A673 (cell line): ENCODE results near the gene FAM151B. TPM values are rescaled to one million over a fixed set of nuclear protein-coding genes. Genes with fewer than 3 reads are reported as not detected.
"Not testable (repeated sequence)": the region's sequence is repeated elsewhere in the genome, so short reads cannot be mapped to it uniquely, and the experiment has no call there.

Source experiments
- BruUV-seq: library from RNA; stranded (reverse); fragments of 400-500 nt; replicated peaks from 2 replicates; lab custom pipeline; 2021; lab: Mats Ljungman, UMichigan
- CTCF ChIA-PET: fragments of 300-600 bp; sonication (Branson Sonifier 250); formaldehyde crosslinking; loops from one replicate; lab custom pipeline; 2022; ENCODE audit warnings: antibody characterized with exemption; lab: Charles Lee
- POLR2A ChIA-PET: fragments of 300-600 bp; sonication (Branson Sonifier 250); formaldehyde crosslinking; loops from one replicate; lab custom pipeline; 2022; ENCODE audit warnings: antibody characterized with exemption; ENCODE audit not compliant: low non-redundant PET; lab: Charles Lee
- DNase-seq: peaks from one replicate; pipeline ENCODE4 v3.0.0-alpha.2; 2015; ENCODE audit warnings: low spot score
- H3K27ac ChIP-seq: fragments of 200-600 bp; sonication (generic); 2 replicates; pipeline ENCODE4 v1.5.1; 2016; ENCODE audit warnings: mixed run types, low read depth, mild to moderate bottlenecking, mixed read lengths, antibody characterized with exemption, low read length; ENCODE audit not compliant: poor library complexity, severe bottlenecking
- H3K27me3 ChIP-seq: fragments of 200-600 bp; sonication (generic); replicated peaks from 2 replicates; pipeline ENCODE4 v1.6.1; 2017; ENCODE audit warnings: mixed run types, low read depth, mild to moderate bottlenecking, mixed read lengths, antibody characterized with exemption, low read length; ENCODE audit not compliant: insufficient read depth, poor library complexity
- H3K36me3 ChIP-seq: fragments of 200-600 bp; sonication (generic); 2 replicates; pipeline ENCODE4 v1.6.1; 2016; ENCODE audit warnings: mixed run types, mild to moderate bottlenecking, mixed read lengths, antibody characterized with exemption, low read length; ENCODE audit not compliant: insufficient read depth, poor library complexity, severe bottlenecking
- H3K4me1 ChIP-seq: fragments of 200-600 bp; sonication (generic); 2 replicates; pipeline ENCODE4 v1.6.1; 2017; ENCODE audit warnings: mixed run types, mild to moderate bottlenecking, mixed read lengths, antibody characterized with exemption, low read length; ENCODE audit not compliant: insufficient read depth, poor library complexity, severe bottlenecking
- H3K4me3 ChIP-seq: fragments of 200-600 bp; sonication (generic); 2 replicates; pipeline ENCODE4 v1.5.1; 2016; ENCODE audit warnings: low read depth, mixed run types, mild to moderate bottlenecking, mixed read lengths, low read length; ENCODE audit not compliant: poor library complexity, severe bottlenecking
- H3K9me3 ChIP-seq: fragments of 200-600 bp; sonication (generic); 2 replicates; pipeline ENCODE4 v1.6.1; 2016; ENCODE audit warnings: mixed run types, low read depth, mild to moderate bottlenecking, mixed read lengths, antibody characterized with exemption, low read length; ENCODE audit not compliant: poor library complexity, severe bottlenecking
- CTCF ChIP-seq: fragments of 300-800, 200-600 bp; sonication (generic); conservative IDR thresholded peaks from 2 replicates; pipeline ENCODE4 v1.5.1; 2017; ENCODE audit warnings: low read depth, mild to moderate bottlenecking, antibody characterized with exemption, low read length, moderate library complexity, mixed read lengths
- EZH2 ChIP-seq: fragments of 200-600 bp; sonication (generic); IDR thresholded peaks from 2 replicates; pipeline ENCODE4 v1.6.1; 2017; ENCODE audit warnings: borderline replicate concordance, low read depth, mild to moderate bottlenecking, mixed read lengths, antibody characterized with exemption, low read length; ENCODE audit not compliant: poor library complexity, severe bottlenecking
- intact Hi-C: fragments of 100-400 bp; cut with micrococcal nuclease; formaldehyde crosslinking; loops from one replicate; pipeline ENCODE4 v1.10.0; 2022; ENCODE audit not compliant: unreplicated experiment
- total RNA-seq: library from RNA; stranded (reverse); gene quantifications from 2 replicates; pipeline ENCODE4 v1.2.3, GENCODE V29; 2021

The FAM151B gene
- total RNA-seq, 1 experiment from 2014 or later = 4.0 TPM

DNA sequence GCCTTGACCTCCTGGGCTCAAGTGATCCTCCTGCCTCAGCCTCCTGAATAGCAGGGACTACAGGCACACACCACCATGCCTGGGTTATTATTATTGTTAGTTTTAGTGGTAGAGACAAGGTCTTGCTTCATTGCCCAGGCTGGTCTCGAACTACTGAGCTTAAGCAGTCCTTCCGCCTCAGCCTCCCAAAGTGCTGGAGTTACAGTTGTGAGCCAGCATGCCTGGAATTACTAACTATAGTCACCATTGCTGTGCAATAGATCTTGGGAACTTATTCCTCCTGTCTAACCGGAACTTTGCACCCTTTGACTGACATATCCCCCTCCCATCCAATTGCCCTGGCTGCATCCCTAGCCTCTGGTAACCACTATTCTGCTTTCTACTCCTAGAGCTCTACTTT, 3.4 kb downstream of the FAM151B start:
- intact Hi-C loops = no loop called here

DNA sequence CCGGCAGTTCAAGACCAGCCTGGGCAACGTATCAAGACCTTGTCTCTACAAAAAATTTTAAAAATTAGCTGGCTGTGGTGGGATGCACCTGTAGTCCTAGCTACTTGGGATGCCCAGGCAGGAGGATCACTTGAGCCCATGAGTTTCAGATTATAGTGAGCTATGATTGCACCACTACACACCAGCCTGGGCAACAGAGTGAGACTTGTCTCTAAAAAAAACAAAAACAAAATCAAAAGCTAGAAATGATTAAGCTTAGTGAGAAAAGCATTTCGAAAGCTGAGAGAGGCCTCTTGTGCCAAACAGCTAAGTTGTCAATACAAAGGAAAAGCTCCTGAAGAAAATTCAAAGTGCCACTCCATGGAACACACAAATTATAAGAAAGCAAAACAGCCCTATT, 4.8 kb downstream of the FAM151B start:
- BruUV-seq = no TSS peak
- POLR2A ChIA-PET = no interaction called here
- CTCF ChIA-PET = interaction anchor here (0.5 kb wide), 1 partner anchor 1675 kb away, joined by 3 read pairs; no protein-coding TSS in a partner anchor
- Histone ChIP-seq H3K36me3 (no peaks in the 10 kb centered on the region), H3K27ac (no peak overlapping the region), H3K9me3 (no peaks in the 10 kb centered on the region), H3K4me3 (no peak overlapping the region), H3K4me1 (no peaks in the 10 kb centered on the region), H3K27me3 (no peaks in the 10 kb centered on the region)
- intact Hi-C loops = no loop called here
- DNase-seq = no peak
- TF ChIP-seq EZH2 (no peak), CTCF (no peak)

More for the DNA sequence above, 3.4 kb downstream of the FAM151B start:
- no peak for TF ChIP-seq CTCF
- no peak for TF ChIP-seq EZH2
- no peaks in the 10 kb centered on the region for H3K27me3 ChIP-seq
- no peak overlapping the region for H3K27ac ChIP-seq
- no peak overlapping the region for H3K4me3 ChIP-seq
- BruUV-seq = no TSS peak
- H3K4me1 ChIP-seq = no peaks in the 10 kb centered on the region
- POLR2A ChIA-PET = no interaction called here
- CTCF ChIA-PET = no interaction called here
- no peaks in the 10 kb centered on the region for H3K36me3 ChIP-seq
- H3K9me3 ChIP-seq = no peaks in the 10 kb centered on the region
- no peak for DNase-seq

DNA sequence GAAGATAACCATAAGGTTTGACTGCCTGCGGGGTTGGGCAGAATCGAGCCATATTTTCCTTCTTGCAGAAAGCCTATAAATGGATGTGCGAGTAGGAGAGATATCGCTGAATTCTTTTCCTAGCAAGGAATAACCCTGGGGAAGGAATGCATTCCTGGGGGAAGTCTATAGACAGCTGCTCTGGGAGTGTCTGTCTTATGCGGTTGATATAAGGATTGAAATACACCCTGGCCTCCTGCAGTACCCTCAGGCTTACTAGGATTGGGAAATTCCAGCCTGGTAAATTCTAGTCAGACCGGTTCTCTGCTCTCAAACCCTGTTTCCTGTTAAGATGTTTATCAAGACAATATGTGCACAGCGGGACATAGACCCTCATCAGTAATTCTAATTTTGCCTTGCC, 5.5 kb downstream of the FAM151B start:
- intact Hi-C loops, H3K4me3 ChIP-seq: not testable (repeated sequence)

DNA sequence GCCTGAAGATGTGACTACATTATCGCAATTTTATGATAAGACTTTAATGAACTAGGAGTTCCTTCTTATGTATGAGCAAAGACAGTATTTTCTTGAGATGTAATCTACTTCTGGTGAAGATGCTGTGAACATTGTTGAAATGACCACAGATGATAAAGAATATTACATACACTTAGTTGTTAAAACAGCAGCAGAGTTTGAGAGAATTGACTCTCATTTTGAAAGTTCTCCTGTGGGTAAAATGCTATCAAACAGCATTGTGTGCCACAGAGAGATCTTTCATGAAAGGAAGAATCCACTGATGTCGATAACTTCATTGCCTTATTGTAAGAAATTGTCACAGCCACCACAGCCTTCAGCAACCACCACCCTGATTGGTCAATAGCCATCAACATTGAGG, 8.0 kb downstream of the FAM151B start:
- no peaks in the 10 kb centered on the region for H3K36me3 ChIP-seq
- no peaks in the 10 kb centered on the region for H3K27me3 ChIP-seq
- POLR2A ChIA-PET = no interaction called here
- no peak for DNase-seq
- CTCF ChIA-PET = no interaction called here
- H3K4me3 ChIP-seq = no peak overlapping the region
- intact Hi-C loops = no loop called here
- no peaks in the 10 kb centered on the region for H3K9me3 ChIP-seq
- BruUV-seq = no TSS peak
- TF ChIP-seq CTCF = no peak
- TF ChIP-seq EZH2 = no peak
- H3K4me1 ChIP-seq = no peaks in the 10 kb centered on the region
- no peak overlapping the region for H3K27ac ChIP-seq

More for the DNA sequence above, 5.5 kb downstream of the FAM151B start:
- BruUV-seq, H3K27ac ChIP-seq, H3K4me1 ChIP-seq, H3K27me3 ChIP-seq, POLR2A ChIA-PET, H3K9me3 ChIP-seq, CTCF ChIA-PET, H3K36me3 ChIP-seq: not testable (repeated sequence)
- DNase-seq = peak; percentile 11
